Tibial nerve (tissue), 3 donors: ENCODE data around the gene TRIM69.
"Not testable (repeated sequence)": the region's sequence is repeated elsewhere in the genome, so short reads cannot be mapped to it uniquely, and the experiment has no call there.

Experiments
- CTCF ChIP-seq, 5 experiments: fragments of 200-600 bp in 3 of 5; fragments of 450-650 bp in 2 of 5; sonication (generic) in 3 of 5; IDR thresholded peaks; one replicate each; pipeline ENCODE4 v1.5.1; 2016 to 2019; ENCODE audit warnings: antibody characterized with exemption in 5 of 5, mild to moderate bottlenecking in 3 of 5, moderate library complexity in 2 of 5
- POLR2A ChIP-seq, 2 donors: fragments of 450-650 bp; IDR thresholded peaks; one replicate each; pipeline ENCODE4 v1.6.1; 2017; ENCODE audit warnings: antibody characterized with exemption in 2 of 2, mild to moderate bottlenecking in 2 of 2, moderate library complexity in 2 of 2

GRCh38 chr15:44720000-44720435 is 16.3 kb upstream of the TRIM69 start:
- TF ChIP-seq CTCF, POLR2A (IDR thresholded peaks at IDR 0.05): not testable (repeated sequence)
